ENCODE measurements around the gene PDCD4. TPM values are rescaled to one million over a fixed set of nuclear protein-coding genes. Genes with fewer than 3 reads are reported as not detected.

PDCD4 gene
- total RNA-seq, 1 experiment from 2014 or later: 63.0 TPM

GRCh38 chr10:110827875-110828274 lies 43.9 kb upstream of the PDCD4 start:
- ChIA-PET CTCF (no interaction called here), POLR2A (no interaction called here), RAD21 (ENCODE audit: low non-redundant PET in 1 of 2, low total read pairs in 2 of 2, uncharacterized antibody in 2 of 2, unreplicated experiment in 2 of 2) (no interaction called here)
- no TSS peak for BruUV-seq (replicated peaks)
- no peak overlapping the region for H2AFZ ChIP-seq (ENCODE audit: low read depth, low read length, poor library complexity, severe bottlenecking)
- H3K79me2 ChIP-seq (ENCODE audit: insufficient read depth, low read length): no peaks in the 10 kb centered on the region
- H3K9me2 ChIP-seq (ENCODE audit: insufficient read depth): no peaks in the 10 kb centered on the region
- H3K4me2 ChIP-seq (ENCODE audit: low read length): no peak overlapping the region
- no peak overlapping the region for H3K9ac ChIP-seq (ENCODE audit: low read length)
- TF ChIP-seq EZH2phosphoT487 (IDR thresholded peaks at IDR 0.05; ENCODE audit: borderline replicate concordance) (no peak), MAX (IDR thresholded peaks at IDR 0.05) (no peak), ZFX (IDR thresholded peaks at IDR 0.05) (no peak), REST (IDR thresholded peaks at IDR 0.05; ENCODE audit: low read depth) (no peak), SP1 (IDR thresholded peaks at IDR 0.05; ENCODE audit: low read depth) (no peak), POLR2AphosphoS5 (IDR thresholded peaks at IDR 0.05; ENCODE audit: low read depth, low read length) (no peak), POLR2A (IDR thresholded peaks at IDR 0.05; ENCODE audit: borderline replicate concordance, extremely low read depth, insufficient read depth, insufficient read length) (no peak), EZH2 (IDR thresholded peaks at IDR 0.05) (no peak)
- H4K20me1 ChIP-seq (ENCODE audit: insufficient read depth): no peaks in the 10 kb centered on the region
- H3K27ac ChIP-seq (ENCODE audit: low read depth, low read length): no peak overlapping the region
- ATAC-seq (no peak), DNase-seq (ENCODE audit: low read depth, low spot score) (no peak)
- H3K27me3 ChIP-seq (ENCODE audit: insufficient read depth, low read length): no peaks in the 10 kb centered on the region
- no peaks in the 10 kb centered on the region for H3K36me3 ChIP-seq (ENCODE audit: control insufficient read depth in 1 of 2, insufficient read depth in 2 of 2, low read length in 2 of 2)
- no peak overlapping the region for H3K4me3 ChIP-seq (replicated peaks in 1 of 2; ENCODE audit: low read depth in 1 of 2, low read length in 2 of 2)
- no peaks in the 10 kb centered on the region for H3K4me1 ChIP-seq (ENCODE audit: control insufficient read depth in 1 of 2, insufficient read depth in 2 of 2, low read length in 2 of 2)
- H3K9me3 ChIP-seq (ENCODE audit: control insufficient read depth in 1 of 2, insufficient read depth in 1 of 2, low read depth in 1 of 2, low read length in 2 of 2): no peaks in the 10 kb centered on the region
- intact Hi-C loops (cut with micrococcal nuclease): no loop called here

Measured in HCT116 (cell line).